ENCODE data around the gene ZNF618.
A peak's percentile ranks its signal among the peaks of the same experiment; 100 is the strongest.
"Not testable (repeated sequence)": the region's sequence is repeated elsewhere in the genome, so short reads cannot be mapped to it uniquely, and the experiment has no call there.

Gene ZNF618

GRCh38 chr9:114039484-114039883 is 163.4 kb downstream of the ZNF618 start:
- no peak for DNase-seq (ENCODE audit: low spot score)

DNA sequence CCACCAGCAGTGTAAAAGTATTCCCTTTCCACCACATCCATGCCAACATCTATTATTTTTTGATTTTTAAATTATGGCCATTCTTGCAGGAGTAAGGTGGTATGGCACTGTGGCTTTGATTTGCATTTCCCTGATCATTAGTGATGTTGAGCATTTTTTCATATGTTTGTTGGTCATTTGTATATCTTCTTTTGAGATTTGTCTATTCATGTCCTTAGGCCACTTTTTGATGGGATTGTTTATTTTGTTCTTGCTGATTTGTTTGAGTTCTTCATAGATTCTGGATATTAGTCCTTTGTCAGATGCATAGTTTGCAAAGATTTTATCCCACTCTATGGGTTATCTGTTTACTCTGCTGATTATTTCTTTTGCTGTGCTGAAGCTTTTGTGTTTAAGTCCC is 167.6 kb downstream of the ZNF618 start:
- DNase-seq (ENCODE audit: low spot score): not testable (repeated sequence)

DNA sequence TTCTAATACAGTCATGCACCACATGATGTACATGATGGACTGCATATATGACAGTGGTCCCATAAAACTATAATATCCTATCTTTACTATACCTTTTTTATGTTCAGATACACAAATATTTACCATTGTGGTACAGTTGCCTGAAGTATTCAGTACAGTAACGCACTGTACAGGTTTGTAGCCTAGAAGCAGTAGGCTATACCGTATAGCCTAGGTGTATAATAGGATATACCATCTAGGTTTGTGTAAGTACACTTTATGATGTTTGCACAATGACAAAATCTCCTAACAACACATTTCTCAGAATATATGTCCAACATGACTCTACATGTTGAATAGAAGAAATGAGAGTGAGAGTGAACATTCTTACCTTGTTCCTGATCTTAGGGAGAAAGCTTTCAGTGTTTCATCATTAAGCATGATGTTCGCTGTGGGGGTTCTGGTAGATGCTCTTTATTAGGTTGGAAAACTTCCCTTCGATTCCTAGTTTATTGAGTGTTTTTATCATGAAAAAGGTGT is 170.2 kb downstream of the ZNF618 start:
- DNase-seq (ENCODE audit: low spot score): no peak

- no peak for DNase-seq (ENCODE audit: low spot score)
These were observed 170.8 kb downstream of the ZNF618 start for GRCh38 chr9:114046875-114047274.

DNA sequence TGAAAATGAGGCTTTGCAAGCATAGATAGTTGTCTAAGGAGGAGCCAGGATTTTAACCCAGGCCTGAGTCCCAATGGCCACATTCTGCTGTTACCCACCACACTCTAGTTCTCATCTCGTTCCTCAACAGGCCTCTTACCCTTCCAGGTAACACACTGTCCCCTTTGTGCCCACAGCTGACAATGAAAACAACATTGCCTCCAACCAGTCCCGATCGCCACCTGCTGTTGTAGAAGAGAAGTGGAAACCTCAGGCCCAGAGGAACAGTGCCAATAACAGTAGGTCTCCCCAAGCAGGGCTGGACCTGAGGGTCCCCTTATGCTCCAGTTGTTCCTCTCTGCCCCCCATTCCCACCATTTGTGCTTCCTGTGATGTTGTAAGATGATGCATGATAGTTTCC is 171.6 kb downstream of the ZNF618 start:
- DNase-seq (ENCODE audit: low spot score): no peak

DNA sequence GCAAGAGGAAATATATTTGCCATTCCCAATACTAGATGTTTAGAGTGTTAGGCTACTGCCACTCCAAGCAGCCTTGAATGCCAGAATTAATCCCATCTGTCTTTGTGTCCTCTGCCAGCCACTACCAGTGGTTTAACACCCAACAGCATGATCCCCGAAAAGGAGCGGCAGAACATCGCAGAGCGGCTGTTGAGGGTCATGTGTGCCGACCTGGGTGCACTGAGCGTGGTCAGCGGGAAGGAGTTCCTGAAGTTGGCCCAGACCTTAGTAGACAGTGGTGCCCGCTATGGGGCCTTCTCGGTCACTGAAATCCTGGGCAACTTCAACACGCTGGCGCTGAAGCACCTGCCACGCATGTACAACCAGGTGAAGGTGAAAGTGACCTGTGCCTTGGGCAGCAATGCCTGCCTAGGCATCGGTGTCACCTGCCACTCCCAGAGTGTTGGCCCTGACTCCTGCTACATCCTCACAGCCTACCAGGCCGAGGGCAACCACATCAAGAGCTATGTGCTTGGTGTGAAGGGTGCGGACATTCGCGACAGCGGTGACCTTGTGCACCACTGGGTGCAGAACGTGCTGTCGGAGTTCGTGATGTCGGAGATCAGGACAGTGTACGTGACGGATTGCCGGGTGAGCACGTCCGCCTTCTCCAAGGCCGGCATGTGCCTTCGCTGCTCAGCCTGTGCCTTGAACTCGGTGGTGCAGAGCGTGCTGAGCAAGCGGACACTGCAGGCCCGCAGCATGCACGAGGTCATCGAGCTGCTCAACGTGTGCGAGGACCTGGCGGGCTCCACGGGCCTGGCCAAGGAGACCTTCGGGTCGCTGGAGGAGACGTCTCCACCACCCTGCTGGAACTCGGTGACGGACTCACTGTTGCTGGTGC is 172.7 kb downstream of the ZNF618 start:
- no peak for DNase-seq (ENCODE audit: low spot score)

- DNase-seq (ENCODE audit: low spot score): no peak
These were observed 173.5 kb downstream of the ZNF618 start for GRCh38 chr9:114049441-114050225.

GRCh38 chr9:114050226-114050568 is 174.1 kb downstream of the ZNF618 start:
- DNase-seq (ENCODE audit: low spot score): no peak

DNA sequence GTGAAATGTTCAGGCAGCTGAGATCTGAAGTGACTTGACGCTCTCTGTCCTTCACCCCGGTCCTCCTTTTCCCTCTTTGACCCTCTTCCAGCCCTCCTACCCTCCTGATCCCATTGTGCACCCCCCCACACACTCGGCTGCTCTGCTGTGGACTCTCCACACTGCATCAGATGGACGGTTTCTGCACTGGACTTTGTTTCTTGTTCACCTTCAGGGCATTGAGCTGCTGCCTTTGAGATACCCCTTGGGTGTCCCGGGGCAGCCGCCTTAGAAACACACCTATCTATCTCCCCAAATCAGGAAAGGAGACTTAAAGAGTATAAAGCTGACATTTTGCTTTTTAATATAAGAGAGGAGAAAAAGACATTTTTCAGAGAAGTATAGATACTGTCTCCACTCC is 174.5 kb downstream of the ZNF618 start:
- DNase-seq (ENCODE audit: low spot score): no peak

- DNase-seq (ENCODE audit: low spot score): no peak
These were observed 175.2 kb downstream of the ZNF618 start for GRCh38 chr9:114051281-114051680.

DNA sequence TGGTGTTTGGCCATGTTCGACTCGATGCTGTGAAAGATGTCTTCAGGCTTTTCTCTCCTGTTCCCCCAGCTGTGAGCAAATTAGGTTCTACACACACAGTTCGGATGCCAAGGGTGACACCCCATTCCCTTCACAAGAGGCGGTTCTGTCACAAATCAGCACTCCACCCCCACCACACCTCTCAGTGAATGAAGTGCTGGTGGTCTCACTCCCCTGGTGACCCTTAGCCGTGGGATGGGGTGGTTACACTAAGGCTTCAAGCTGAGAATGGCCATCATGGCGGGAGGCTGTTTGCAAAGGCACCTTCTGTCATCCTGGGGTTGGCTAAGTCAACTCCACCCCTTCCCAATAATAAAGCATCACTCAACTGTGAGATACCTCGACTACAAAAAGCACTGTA is 175.6 kb downstream of the ZNF618 start:
- DNase-seq (ENCODE audit: low spot score): no peak

DNA sequence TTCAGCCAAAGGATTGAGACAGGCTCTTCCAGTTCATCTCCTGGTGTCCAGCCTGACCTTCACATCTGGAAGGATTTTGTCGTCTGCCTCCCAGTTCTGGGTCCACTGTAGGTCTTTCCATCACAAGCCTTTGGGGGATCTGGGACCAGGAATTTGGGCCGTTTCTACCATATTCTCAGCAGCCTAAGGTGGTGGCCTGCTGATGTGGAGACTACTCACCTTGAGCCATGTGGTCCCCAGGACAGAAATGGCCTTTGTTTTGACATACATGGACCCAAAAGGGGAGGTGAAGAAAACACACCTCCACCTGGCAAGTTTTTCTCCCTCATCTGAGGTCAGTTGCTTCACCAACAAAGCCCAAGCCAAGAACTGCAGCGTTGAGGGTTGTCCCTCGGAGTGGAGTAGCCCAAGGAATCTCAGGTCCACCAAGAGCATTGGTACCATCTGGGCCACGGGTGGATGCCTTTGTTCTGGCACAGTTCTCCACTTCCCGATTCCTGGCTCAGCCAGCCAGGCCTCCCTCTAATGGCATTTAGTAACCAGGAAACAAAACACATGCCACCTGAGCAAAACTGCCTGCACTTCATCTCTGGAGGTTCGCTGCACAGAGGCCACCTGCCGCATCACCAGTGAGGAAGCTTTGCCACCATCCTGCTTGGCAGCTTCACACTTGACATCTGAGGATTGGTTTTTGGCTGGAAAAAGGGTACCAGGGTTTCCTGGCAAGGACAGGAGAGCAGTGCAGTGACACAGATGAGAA is 177.3 kb downstream of the ZNF618 start:
- no peak for DNase-seq (ENCODE audit: low spot score)

DNA sequence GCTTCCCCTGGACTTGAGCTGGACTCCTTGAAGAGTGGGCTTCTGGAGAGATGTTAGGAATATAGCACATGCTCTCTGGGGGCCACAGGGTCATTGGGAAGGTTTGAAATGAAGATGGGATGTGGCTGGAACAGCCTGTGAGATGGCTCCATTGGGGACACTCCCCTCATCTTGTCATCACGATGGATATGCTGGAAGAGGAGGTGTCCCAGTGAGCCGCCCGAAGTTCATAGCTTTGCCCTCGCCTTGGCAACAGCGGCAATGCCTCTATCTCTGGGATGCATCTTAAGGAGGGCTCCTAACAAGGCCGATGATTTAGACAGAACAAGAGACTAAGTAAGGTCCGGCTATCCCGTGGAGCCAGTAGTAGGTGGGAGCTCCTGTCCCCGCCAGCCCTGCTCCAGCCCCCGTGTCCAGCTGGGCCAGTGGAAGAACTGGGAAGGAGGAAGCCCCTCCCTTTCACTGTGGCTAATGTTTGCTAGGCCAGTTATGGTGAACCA is 178.1 kb downstream of the ZNF618 start:
- DNase-seq (ENCODE audit: low spot score): no peak

DNA sequence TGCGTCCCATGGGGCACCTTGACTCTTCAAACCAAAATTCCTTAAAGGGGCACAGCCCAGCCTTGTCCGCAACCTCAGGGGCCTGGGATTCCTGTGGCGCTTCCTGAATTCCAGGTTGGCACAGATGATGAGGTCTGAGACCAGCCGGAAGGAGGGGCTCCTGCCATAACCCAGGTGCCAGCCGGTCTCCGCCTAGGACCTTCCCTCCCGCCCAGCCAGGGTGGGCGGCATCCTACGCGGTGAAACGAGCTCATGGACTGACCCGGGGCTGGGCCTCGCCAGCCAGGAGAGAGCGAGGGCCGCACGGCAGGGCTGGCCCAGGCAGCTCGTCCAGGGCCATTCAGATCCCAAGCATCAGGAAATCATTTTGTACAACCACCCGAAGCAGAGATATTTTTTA is 179.0 kb downstream of the ZNF618 start:
- DNase-seq (ENCODE audit: low spot score): no peak

DNA sequence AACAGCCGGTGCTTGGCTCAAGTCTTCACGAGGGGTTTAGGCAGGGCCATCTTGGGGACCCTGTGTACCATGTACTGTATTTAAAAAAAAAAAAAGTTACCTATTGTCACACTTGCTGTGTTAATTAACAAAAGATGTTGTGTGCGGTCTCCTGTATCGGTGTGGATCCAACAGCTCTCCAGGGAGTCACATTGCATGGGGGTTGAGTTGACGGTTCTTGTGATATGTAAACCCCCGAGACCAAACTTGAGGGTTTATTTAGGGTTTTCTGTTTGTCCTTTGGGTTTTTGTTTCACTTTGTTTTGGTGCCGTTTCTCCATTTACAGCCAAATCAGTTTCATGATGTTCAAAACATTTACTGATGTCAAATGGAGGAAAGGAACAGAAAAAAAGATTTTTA is 179.8 kb downstream of the ZNF618 start:
- DNase-seq (ENCODE audit: low spot score): no peak

DNA sequence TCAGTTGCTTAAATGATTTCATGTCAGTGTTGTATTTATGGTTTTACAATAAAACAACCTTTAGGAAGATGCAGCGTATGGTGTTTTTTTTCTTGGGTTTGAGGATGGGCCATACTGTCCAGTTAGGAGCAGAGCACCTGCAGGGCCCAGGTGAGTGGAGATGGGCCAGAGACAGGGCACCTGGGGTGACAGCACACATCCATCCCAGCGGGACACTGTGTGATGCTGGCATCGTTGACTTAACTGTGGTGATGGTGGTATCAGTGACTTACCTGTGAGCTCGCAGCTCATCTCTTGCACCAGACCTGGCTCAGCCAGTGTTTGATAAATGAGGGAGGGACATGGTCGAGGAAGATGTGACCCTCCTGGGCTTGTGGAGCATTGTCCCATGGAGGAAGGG is 180.4 kb downstream of the ZNF618 start:
- DNase-seq (ENCODE audit: low spot score): no peak

DNA sequence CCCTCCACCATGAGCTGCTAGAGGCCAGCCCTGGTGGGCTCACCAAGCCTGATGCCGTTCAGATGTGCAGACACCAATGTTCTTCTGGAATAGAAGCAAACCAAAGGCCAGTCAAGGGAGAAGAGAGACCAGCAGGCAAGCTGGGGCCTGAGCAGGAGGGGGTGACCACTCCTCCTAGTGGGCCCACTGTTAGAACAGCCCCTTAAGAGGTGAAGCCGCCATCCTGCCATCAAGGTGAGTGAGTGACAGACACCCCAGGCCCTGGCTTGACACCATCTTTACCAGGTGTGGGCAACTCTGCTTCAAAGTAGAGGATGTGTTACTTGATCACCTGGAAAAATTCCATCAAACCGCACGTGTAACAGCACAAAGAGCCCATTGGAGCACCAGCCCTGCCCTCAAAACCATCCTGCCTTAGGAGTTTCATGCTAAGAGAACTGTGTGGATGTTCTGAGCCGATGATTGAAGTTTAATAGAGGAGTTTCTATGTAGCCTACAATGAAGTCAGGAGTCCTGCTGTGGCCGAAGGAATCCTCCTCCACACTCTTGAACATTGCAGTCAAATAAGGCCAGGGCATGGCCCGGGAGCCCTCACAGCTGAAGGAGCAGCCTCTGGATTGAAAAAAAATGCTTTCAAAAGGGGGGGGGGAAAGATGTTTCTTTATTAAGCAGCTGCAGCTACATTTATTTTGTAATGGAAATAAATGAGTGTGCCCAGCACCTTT is 181.2 kb downstream of the ZNF618 start:
- DNase-seq (ENCODE audit: low spot score): peak; percentile 57

- DNase-seq (ENCODE audit: low spot score): no peak
These were observed 182.6 kb downstream of the ZNF618 start for GRCh38 chr9:114058688-114059046.

DNA sequence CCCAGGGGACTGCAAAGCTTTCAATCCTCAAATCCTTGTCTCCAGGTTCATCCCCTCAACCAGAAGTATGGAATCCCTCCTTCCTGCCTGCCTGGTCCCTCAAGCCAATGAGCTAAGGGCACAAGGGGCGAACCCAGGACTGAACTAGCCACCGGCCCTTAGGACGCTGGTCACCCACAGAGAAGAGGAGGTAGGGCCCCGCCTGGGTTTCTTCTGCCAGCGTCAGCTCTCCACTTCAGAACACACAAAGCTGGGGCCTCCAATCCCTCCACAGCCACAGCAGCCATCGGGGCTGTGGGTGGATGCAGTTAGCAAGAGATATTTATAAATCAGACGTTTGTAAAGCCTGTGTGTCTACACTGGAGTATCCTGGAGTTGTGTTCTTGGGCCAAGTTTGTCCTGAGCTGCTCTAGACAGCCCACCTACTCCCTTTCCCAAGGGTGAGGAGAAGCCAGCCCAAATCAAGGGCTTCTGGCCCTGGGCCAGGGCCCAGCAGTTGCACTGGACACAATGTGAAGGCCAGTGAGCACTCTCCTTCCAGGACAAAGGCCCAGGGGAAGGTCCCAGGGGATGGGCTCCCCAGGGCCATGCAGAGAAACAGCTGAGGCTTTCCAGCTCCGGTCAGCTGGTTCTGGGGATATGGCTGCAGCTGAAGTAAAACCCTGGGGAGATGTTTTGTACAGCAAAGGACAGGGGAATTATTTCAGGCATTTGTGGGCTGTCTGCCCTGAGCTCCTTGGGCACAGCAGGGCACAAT is 183.1 kb downstream of the ZNF618 start:
- DNase-seq (ENCODE audit: low spot score): no peak

DNA sequence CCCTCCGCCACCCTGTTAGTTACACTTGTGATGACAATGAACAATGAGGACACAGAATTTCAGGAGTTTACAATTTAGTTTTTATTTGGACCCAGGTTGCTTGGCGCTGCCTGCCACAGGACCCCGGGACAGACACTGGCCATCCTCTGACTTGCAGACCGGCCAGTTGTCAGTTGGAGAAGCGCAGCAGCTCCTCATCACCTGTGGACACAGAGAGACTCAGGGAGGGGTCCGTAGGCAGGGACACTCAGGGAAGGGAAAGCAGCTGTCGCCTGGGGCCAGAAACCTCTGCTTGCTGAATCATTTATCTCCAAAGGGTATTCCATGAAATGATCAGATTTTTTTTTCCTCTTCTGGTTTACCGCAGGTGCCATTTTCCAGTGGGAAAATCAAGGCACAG is 184.0 kb downstream of the ZNF618 start:
- DNase-seq (ENCODE audit: low spot score): no peak

- no peak for DNase-seq (ENCODE audit: low spot score)
These were observed 184.6 kb downstream of the ZNF618 start for GRCh38 chr9:114060711-114061110.

Measured in SW480 (cell line).